ENCODE measurements around the gene GSTO2. TPM values are rescaled to one million over a fixed set of nuclear protein-coding genes. Genes with fewer than 3 reads are reported as not detected.

GSTO2 gene
- total and polyA plus RNA-seq, 2 of the 13 experiments (the other 11 are each of a cell fraction or from before 2014, with no cell fraction given) = 2.1 to 7.9 TPM

DNA sequence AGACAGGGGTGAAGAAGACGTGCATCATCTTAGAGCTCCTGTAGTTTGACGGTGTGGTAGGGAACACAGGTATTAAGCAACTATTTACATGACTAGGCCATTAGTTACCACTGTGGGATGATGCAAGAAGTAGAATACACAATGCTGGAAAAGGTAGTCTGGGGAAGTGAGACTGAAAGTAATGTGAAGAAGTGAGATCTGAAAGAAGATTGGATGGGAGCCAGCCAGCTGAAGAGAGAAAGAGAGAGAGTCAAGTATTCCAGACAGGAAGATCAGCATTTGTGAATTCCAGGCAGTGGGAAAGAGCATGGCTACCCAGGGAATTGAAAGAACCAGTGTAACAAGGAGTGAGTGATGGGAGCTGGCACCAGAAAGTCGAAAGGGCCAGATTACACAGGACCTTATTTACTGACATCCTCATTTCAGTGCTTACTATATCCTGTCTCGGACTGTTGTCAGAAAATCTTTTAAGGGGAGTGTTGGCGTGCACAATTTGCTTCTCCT, 80.7 kb downstream of the GSTO2 start (continued):
- TF ChIP-seq, protein P1, sequence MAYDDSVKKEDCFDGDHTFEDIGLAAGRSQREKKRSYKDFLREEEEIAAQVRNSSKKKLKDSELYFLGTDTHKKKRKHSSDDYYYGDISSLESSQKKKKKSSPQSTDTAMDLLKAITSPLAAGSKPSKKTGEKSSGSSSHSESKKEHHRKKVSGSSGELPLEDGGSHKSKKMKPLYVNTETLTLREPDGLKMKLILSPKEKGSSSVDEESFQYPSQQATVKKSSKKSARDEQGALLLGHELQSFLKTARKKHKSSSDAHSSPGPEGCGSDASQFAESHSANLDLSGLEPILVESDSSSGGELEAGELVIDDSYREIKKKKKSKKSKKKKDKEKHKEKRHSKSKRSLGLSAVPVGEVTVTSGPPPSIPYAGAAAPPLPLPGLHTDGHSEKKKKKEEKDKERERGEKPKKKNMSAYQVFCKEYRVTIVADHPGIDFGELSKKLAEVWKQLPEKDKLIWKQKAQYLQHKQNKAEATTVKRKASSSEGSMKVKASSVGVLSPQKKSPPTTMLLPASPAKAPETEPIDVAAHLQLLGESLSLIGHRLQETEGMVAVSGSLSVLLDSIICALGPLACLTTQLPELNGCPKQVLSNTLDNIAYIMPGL (CRISPR knock-in tag; IDR thresholded peaks at IDR 0.05; ENCODE audit: borderline replicate concordance in 1 of 2, low read depth in 1 of 2) = peak in 1 of 2 experiments; percentile 60; a peak in 1 of 4 replicates
- TF ChIP-seq MIER3 (CRISPR knock-in tag; IDR thresholded peaks at IDR 0.05; ENCODE audit: borderline replicate concordance) (peak; percentile 58; the same call in 1 of the 2 replicates), THAP11 (CRISPR knock-in tag; IDR thresholded peaks at IDR 0.05) (peak; percentile 67; the same call in 1 of the 2 replicates), FOXA3 (CRISPR knock-in tag; IDR thresholded peaks at IDR 0.05) (peak; percentile 73), NR2C2 (CRISPR knock-in tag; IDR thresholded peaks at IDR 0.05; ENCODE audit: borderline replicate concordance) (peak; percentile 55; the same call in 1 of the 2 replicates), KLF16 (CRISPR knock-in tag; IDR thresholded peaks at IDR 0.05) (peak in 1 of 2 experiments; percentile 36; a peak in 1 of 4 replicates), FOXA1 (IDR thresholded peaks at IDR 0.05) (no peak), FOXA1 (CRISPR knock-in tag; IDR thresholded peaks at IDR 0.05) (peak; percentile 71; the same call in 1 of the 2 replicates), NFE2L2 (IDR thresholded peaks at IDR 0.05; ENCODE audit: low read length) (peak; percentile 50; the same call in 1 of the 2 replicates), MYNN (CRISPR knock-in tag; IDR thresholded peaks at IDR 0.05; ENCODE audit: low read depth) (no peak), RXRB (CRISPR knock-in tag; IDR thresholded peaks at IDR 0.05; ENCODE audit: borderline replicate concordance) (0 out of 2 replicates have a peak, but pooled peaks have one; percentile 5), ZNF501 (CRISPR knock-in tag; IDR thresholded peaks at IDR 0.05) (no peak), TBX3 (IDR thresholded peaks at IDR 0.05; ENCODE audit: borderline replicate concordance) (no peak), SOX6 (IDR thresholded peaks at IDR 0.05) (no peak), SOX6 (CRISPR knock-in tag; IDR thresholded peaks at IDR 0.05) (peak; percentile 57), TEAD2 (CRISPR knock-in tag; IDR thresholded peaks at IDR 0.05) (no peak), NFKBIZ (CRISPR knock-in tag; IDR thresholded peaks at IDR 0.05) (peak; percentile 62; the same call in 1 of the 2 replicates), KDM1A (CRISPR knock-in tag; IDR thresholded peaks at IDR 0.05) (peak; percentile 34; the same call in 1 of the 2 replicates), JUN (CRISPR knock-in tag; IDR thresholded peaks at IDR 0.05) (0 out of 2 replicates have a peak, but pooled peaks have one; percentile 22), RARA (CRISPR knock-in tag; IDR thresholded peaks at IDR 0.05) (peak; percentile 14; the same call in 1 of the 2 replicates), BCL6 (CRISPR knock-in tag; IDR thresholded peaks at IDR 0.05) (0 out of 2 replicates have a peak, but pooled peaks have one; percentile 28), RFX3 (CRISPR knock-in tag; IDR thresholded peaks at IDR 0.05) (0 out of 2 replicates have a peak, but pooled peaks have one; percentile 21), ZBTB21 (CRISPR knock-in tag; IDR thresholded peaks at IDR 0.05) (0 out of 2 replicates have a peak, but pooled peaks have one; percentile 33), CEBPG (CRISPR knock-in tag; IDR thresholded peaks at IDR 0.05) (peak; percentile 98), NBN (conservative IDR thresholded peaks at IDR 0.05) (no peak), SP1 (IDR thresholded peaks at IDR 0.05) (no peak), SP1 (CRISPR knock-in tag; IDR thresholded peaks at IDR 0.05) (no peak)
- TF ChIP-seq, protein P2, sequence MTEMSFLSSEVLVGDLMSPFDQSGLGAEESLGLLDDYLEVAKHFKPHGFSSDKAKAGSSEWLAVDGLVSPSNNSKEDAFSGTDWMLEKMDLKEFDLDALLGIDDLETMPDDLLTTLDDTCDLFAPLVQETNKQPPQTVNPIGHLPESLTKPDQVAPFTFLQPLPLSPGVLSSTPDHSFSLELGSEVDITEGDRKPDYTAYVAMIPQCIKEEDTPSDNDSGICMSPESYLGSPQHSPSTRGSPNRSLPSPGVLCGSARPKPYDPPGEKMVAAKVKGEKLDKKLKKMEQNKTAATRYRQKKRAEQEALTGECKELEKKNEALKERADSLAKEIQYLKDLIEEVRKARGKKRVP (CRISPR knock-in tag; IDR thresholded peaks at IDR 0.05) = peak; percentile 47 to 98; a peak in 2 of 4 replicates
- TF ChIP-seq, protein P3, sequence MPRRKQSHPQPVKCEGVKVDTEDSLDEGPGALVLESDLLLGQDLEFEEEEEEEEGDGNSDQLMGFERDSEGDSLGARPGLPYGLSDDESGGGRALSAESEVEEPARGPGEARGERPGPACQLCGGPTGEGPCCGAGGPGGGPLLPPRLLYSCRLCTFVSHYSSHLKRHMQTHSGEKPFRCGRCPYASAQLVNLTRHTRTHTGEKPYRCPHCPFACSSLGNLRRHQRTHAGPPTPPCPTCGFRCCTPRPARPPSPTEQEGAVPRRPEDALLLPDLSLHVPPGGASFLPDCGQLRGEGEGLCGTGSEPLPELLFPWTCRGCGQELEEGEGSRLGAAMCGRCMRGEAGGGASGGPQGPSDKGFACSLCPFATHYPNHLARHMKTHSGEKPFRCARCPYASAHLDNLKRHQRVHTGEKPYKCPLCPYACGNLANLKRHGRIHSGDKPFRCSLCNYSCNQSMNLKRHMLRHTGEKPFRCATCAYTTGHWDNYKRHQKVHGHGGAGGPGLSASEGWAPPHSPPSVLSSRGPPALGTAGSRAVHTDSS (CRISPR knock-in tag; conservative IDR thresholded peaks at IDR 0.05) = no peak
- TF ChIP-seq, protein P4, sequence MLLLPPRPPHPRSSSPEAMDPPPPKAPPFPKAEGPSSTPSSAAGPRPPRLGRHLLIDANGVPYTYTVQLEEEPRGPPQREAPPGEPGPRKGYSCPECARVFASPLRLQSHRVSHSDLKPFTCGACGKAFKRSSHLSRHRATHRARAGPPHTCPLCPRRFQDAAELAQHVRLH (CRISPR knock-in tag; IDR thresholded peaks at IDR 0.05; ENCODE audit: borderline replicate concordance, low read depth) = 0 out of 2 replicates have a peak, but pooled peaks have one; percentile 6

Data from HepG2 (cell line).